HEK293T (cell line): ENCODE results near the gene CLDN3.

Experiments
- ARNT ChIP-seq: fragments of 450-650 bp; IDR thresholded peaks from 2 replicates; pipeline ENCODE4 v1.6.1; 2017; ENCODE audit warnings: mild to moderate bottlenecking
- ELF4 ChIP-seq: fragments of 450-650 bp; IDR thresholded peaks from 2 replicates; pipeline ENCODE4 v1.6.1; 2017; ENCODE audit warnings: antibody characterized with exemption
- FOXA1 ChIP-seq: fragments of 450-650 bp; IDR thresholded peaks from 2 replicates; pipeline ENCODE4 v1.6.1; 2016; ENCODE audit warnings: mild to moderate bottlenecking
- FOXK2 ChIP-seq: fragments of 450-650 bp; IDR thresholded peaks from 2 replicates; pipeline ENCODE4 v1.6.1; 2016; ENCODE audit warnings: mild to moderate bottlenecking
- FOXM1 ChIP-seq: fragments of 450-650 bp; IDR thresholded peaks from 2 replicates; pipeline ENCODE4 v1.6.1; 2017; ENCODE audit warnings: mild to moderate bottlenecking, borderline replicate concordance
- HDGF ChIP-seq: fragments of 450-650 bp; IDR thresholded peaks from 2 replicates; pipeline ENCODE4 v1.6.1; 2017; ENCODE audit warnings: antibody characterized with exemption, borderline replicate concordance
- L3MBTL2 ChIP-seq: fragments of 450-650 bp; conservative IDR thresholded peaks from 2 replicates; pipeline ENCODE4 v1.6.1; 2016; ENCODE audit warnings: mild to moderate bottlenecking
- PKNOX1 ChIP-seq: fragments of 450-650 bp; IDR thresholded peaks from 2 replicates; pipeline ENCODE4 v1.6.1; 2016
- SP1 ChIP-seq: fragments of 450-650 bp; IDR thresholded peaks from 2 replicates; pipeline ENCODE4 v1.6.1; 2017
- SUZ12 ChIP-seq: fragments of 450-650 bp; IDR thresholded peaks from 2 replicates; pipeline ENCODE4 v1.6.1; 2016; ENCODE audit warnings: mild to moderate bottlenecking

GRCh38 chr7:73766556-73767229 lies 3.4 kb downstream of the CLDN3 start:
- TF ChIP-seq HDGF, result no peak
- no peak for TF ChIP-seq PKNOX1
- TF ChIP-seq ARNT, result no peak
- TF ChIP-seq SP1, result no peak
- no peak for TF ChIP-seq FOXA1
- no peak for TF ChIP-seq L3MBTL2
- TF ChIP-seq SUZ12, result no peak
- TF ChIP-seq ELF4, result no peak
- TF ChIP-seq FOXM1, result no peak
- TF ChIP-seq FOXK2, result no peak
